ENCODE results near the gene CTNND2. TPM values are rescaled to one million over a fixed set of nuclear protein-coding genes. Genes with fewer than 3 reads are reported as not detected.

The CTNND2 gene
- total and polyA plus RNA-seq, 5 donors from 2014 or later = not detected

- Mint-ChIP-seq H3K4me3 (no peak overlapping the region), H3K4me1 (no peaks in the 10 kb centered on the region), H3K27ac (no peak overlapping the region), H3K9me3 (peaks cover 0 to 5% (median 0%) of the 10 kb centered on the region in 7 donors), H3K27me3 (no peaks in the 10 kb centered on the region), H3K36me3 (no peaks in the 10 kb centered on the region)
- ATAC-seq (ENCODE audit: low read depth in 2 of 2) = no peak
- Histone ChIP-seq H3K4me1 (ENCODE audit: control insufficient read depth, insufficient read depth, low read length, poor library complexity, severe bottlenecking) (no peaks in the 10 kb centered on the region), H3K27me3 (ENCODE audit: control insufficient read depth, insufficient read depth, low read length) (no peaks in the 10 kb centered on the region), H3K9me3 (ENCODE audit: control insufficient read depth in 2 of 2, low read length in 2 of 2) (no peaks in the 10 kb centered on the region), H3K4me3 (ENCODE audit: low read depth, low read length) (no peak overlapping the region), H3K27ac (ENCODE audit: insufficient read depth, low read length, poor library complexity, severe bottlenecking) (no peak overlapping the region), H3K36me3 (ENCODE audit: control insufficient read depth, insufficient read depth, low read length) (no peaks in the 10 kb centered on the region)
- no peak for DNase-seq
These were observed 634.7 kb downstream of the CTNND2 start for GRCh38 chr5:11269515-11269914.

- Histone ChIP-seq H3K27me3 (ENCODE audit: control insufficient read depth, insufficient read depth, low read length) (no peaks in the 10 kb centered on the region), H3K36me3 (ENCODE audit: control insufficient read depth, insufficient read depth, low read length) (no peaks in the 10 kb centered on the region), H3K27ac (ENCODE audit: insufficient read depth, low read length, poor library complexity, severe bottlenecking) (no peak overlapping the region), H3K4me1 (ENCODE audit: control insufficient read depth, insufficient read depth, low read length, poor library complexity, severe bottlenecking) (no peaks in the 10 kb centered on the region), H3K9me3 (ENCODE audit: control insufficient read depth in 2 of 2, low read length in 2 of 2) (no peaks in the 10 kb centered on the region), H3K4me3 (ENCODE audit: low read depth, low read length) (no peak overlapping the region)
- peaks cover 0 to under 1% (median 0%) of the 10 kb centered on the region in 7 donors for H3K9me3 Mint-ChIP-seq
- no peak overlapping the region for H3K27ac Mint-ChIP-seq
- DNase-seq (no peak), ATAC-seq (ENCODE audit: low read depth in 2 of 2) (no peak)
- H3K36me3 Mint-ChIP-seq = no peaks in the 10 kb centered on the region
- H3K4me1 Mint-ChIP-seq = no peaks in the 10 kb centered on the region
- H3K27me3 Mint-ChIP-seq = no peaks in the 10 kb centered on the region
- H3K4me3 Mint-ChIP-seq = no peak overlapping the region
These were observed 635.4 kb downstream of the CTNND2 start for GRCh38 chr5:11268891-11269290.

GRCh38 chr5:11266331-11266730 lies 637.9 kb downstream of the CTNND2 start:
- Mint-ChIP-seq H3K27ac (no peak overlapping the region), H3K36me3 (no peaks in the 10 kb centered on the region), H3K9me3 (peaks cover 0 to 2% (median 0%) of the 10 kb centered on the region in 7 donors), H3K27me3 (no peaks in the 10 kb centered on the region), H3K4me1 (no peaks in the 10 kb centered on the region), H3K4me3 (no peak overlapping the region)
- Histone ChIP-seq H3K27ac (ENCODE audit: insufficient read depth, low read length, poor library complexity, severe bottlenecking) (no peak overlapping the region), H3K36me3 (ENCODE audit: control insufficient read depth, insufficient read depth, low read length) (no peaks in the 10 kb centered on the region), H3K4me3 (ENCODE audit: low read depth, low read length) (no peak overlapping the region), H3K4me1 (ENCODE audit: control insufficient read depth, insufficient read depth, low read length, poor library complexity, severe bottlenecking) (no peaks in the 10 kb centered on the region), H3K9me3 (ENCODE audit: control insufficient read depth in 2 of 2, low read length in 2 of 2) (no peaks in the 10 kb centered on the region), H3K27me3 (ENCODE audit: control insufficient read depth, insufficient read depth, low read length) (no peaks in the 10 kb centered on the region)
- ATAC-seq (ENCODE audit: low read depth in 2 of 2) (no peak), DNase-seq (no peak)

GRCh38 chr5:11261241-11261640 lies 643.0 kb downstream of the CTNND2 start:
- ATAC-seq (ENCODE audit: low read depth in 2 of 2) = no peak
- no peaks in the 10 kb centered on the region for H3K36me3 ChIP-seq (ENCODE audit: control insufficient read depth, insufficient read depth, low read length)
- H3K36me3 Mint-ChIP-seq = no peaks in the 10 kb centered on the region
- H3K27me3 ChIP-seq (ENCODE audit: control insufficient read depth, insufficient read depth, low read length) = no peaks in the 10 kb centered on the region
- H3K27ac Mint-ChIP-seq = no peak overlapping the region
- DNase-seq = no peak
- H3K9me3 Mint-ChIP-seq = peaks cover 0 to 2% (median 0%) of the 10 kb centered on the region in 7 donors
- H3K27me3 Mint-ChIP-seq = no peaks in the 10 kb centered on the region
- no peaks in the 10 kb centered on the region for H3K9me3 ChIP-seq (ENCODE audit: control insufficient read depth in 2 of 2, low read length in 2 of 2)
- H3K4me3 Mint-ChIP-seq = no peak overlapping the region
- H3K4me1 Mint-ChIP-seq = no peaks in the 10 kb centered on the region
- H3K27ac ChIP-seq (ENCODE audit: insufficient read depth, low read length, poor library complexity, severe bottlenecking) = no peak overlapping the region
- no peaks in the 10 kb centered on the region for H3K4me1 ChIP-seq (ENCODE audit: control insufficient read depth, insufficient read depth, low read length, poor library complexity, severe bottlenecking)
- H3K4me3 ChIP-seq (ENCODE audit: low read depth, low read length) = no peak overlapping the region

DNA sequence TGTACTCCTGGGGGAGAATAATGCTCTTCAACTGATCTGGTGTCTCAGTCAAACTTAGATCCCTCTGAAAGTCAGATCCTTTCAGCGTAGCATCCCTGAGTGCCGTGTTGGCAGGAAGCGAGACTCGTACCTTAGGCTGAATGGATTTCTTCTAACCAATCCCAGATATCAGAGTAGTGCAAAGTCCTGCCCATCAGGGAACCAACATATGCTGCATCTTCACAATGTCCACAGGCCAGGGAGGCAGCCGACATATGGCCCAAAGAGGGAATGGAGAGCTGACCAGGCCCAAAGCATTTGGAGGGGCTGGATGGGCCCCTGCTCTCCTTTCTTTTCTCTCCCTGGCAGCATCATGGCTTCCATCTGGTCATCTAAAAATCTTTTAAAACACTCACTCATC lies 646.2 kb downstream of the CTNND2 start:
- no peak overlapping the region for H3K27ac Mint-ChIP-seq
- no peaks in the 10 kb centered on the region for H3K4me1 Mint-ChIP-seq
- Histone ChIP-seq H3K9me3 (ENCODE audit: control insufficient read depth in 2 of 2, low read length in 2 of 2) (no peaks in the 10 kb centered on the region), H3K36me3 (ENCODE audit: control insufficient read depth, insufficient read depth, low read length) (no peaks in the 10 kb centered on the region), H3K27me3 (ENCODE audit: control insufficient read depth, insufficient read depth, low read length) (no peaks in the 10 kb centered on the region), H3K4me1 (ENCODE audit: control insufficient read depth, insufficient read depth, low read length, poor library complexity, severe bottlenecking) (no peaks in the 10 kb centered on the region), H3K27ac (ENCODE audit: insufficient read depth, low read length, poor library complexity, severe bottlenecking) (no peak overlapping the region), H3K4me3 (ENCODE audit: low read depth, low read length) (no peak overlapping the region)
- H3K4me3 Mint-ChIP-seq = no peak overlapping the region
- ATAC-seq (ENCODE audit: low read depth in 2 of 2) (no peak), DNase-seq (no peak)
- no peaks in the 10 kb centered on the region for H3K27me3 Mint-ChIP-seq
- H3K36me3 Mint-ChIP-seq = no peaks in the 10 kb centered on the region
- H3K9me3 Mint-ChIP-seq = peaks cover 0 to 2% (median 0%) of the 10 kb centered on the region in 7 donors

GRCh38 chr5:11252523-11252922 lies 651.7 kb downstream of the CTNND2 start:
- peaks cover 2% of the 10 kb centered on the region for H3K27me3 ChIP-seq (ENCODE audit: control insufficient read depth, insufficient read depth, low read length)
- Mint-ChIP-seq H3K27me3 (peaks cover 4% of the 10 kb centered on the region), H3K4me3 (no peak overlapping the region), H3K4me1 (no peaks in the 10 kb centered on the region), H3K27ac (no peak overlapping the region), H3K36me3 (no peaks in the 10 kb centered on the region), H3K9me3 (peaks cover 0 to 2% (median 0%) of the 10 kb centered on the region in 7 donors)
- H3K9me3 ChIP-seq (ENCODE audit: control insufficient read depth in 2 of 2, low read length in 2 of 2) = no peaks in the 10 kb centered on the region
- H3K4me3 ChIP-seq (ENCODE audit: low read depth, low read length) = no peak overlapping the region
- no peak for ATAC-seq (ENCODE audit: low read depth in 2 of 2)
- H3K36me3 ChIP-seq (ENCODE audit: control insufficient read depth, insufficient read depth, low read length) = no peaks in the 10 kb centered on the region
- no peak overlapping the region for H3K27ac ChIP-seq (ENCODE audit: insufficient read depth, low read length, poor library complexity, severe bottlenecking)
- DNase-seq = no peak
- no peaks in the 10 kb centered on the region for H3K4me1 ChIP-seq (ENCODE audit: control insufficient read depth, insufficient read depth, low read length, poor library complexity, severe bottlenecking)

GRCh38 chr5:11252075-11252474 lies 652.2 kb downstream of the CTNND2 start:
- Histone ChIP-seq H3K9me3 (ENCODE audit: control insufficient read depth in 2 of 2, low read length in 2 of 2) (no peaks in the 10 kb centered on the region), H3K36me3 (ENCODE audit: control insufficient read depth, insufficient read depth, low read length) (no peaks in the 10 kb centered on the region), H3K27ac (ENCODE audit: insufficient read depth, low read length, poor library complexity, severe bottlenecking) (no peak overlapping the region), H3K27me3 (ENCODE audit: control insufficient read depth, insufficient read depth, low read length) (peaks cover 2% of the 10 kb centered on the region), H3K4me1 (ENCODE audit: control insufficient read depth, insufficient read depth, low read length, poor library complexity, severe bottlenecking) (no peaks in the 10 kb centered on the region), H3K4me3 (ENCODE audit: low read depth, low read length) (no peak overlapping the region)
- Mint-ChIP-seq H3K9me3 (peaks cover 0 to 2% (median 0%) of the 10 kb centered on the region in 7 donors), H3K4me1 (no peaks in the 10 kb centered on the region), H3K27ac (no peak overlapping the region), H3K27me3 (peaks cover 4% of the 10 kb centered on the region), H3K36me3 (no peaks in the 10 kb centered on the region), H3K4me3 (no peak overlapping the region)
- ATAC-seq (ENCODE audit: low read depth in 2 of 2) (no peak), DNase-seq (no peak)

GRCh38 chr5:11251247-11251646 lies 653.0 kb downstream of the CTNND2 start:
- DNase-seq = no peak
- Mint-ChIP-seq H3K4me1 (no peaks in the 10 kb centered on the region), H3K4me3 (no peak overlapping the region), H3K27me3 (peaks cover 4% of the 10 kb centered on the region), H3K9me3 (peaks cover 0 to 2% (median 0%) of the 10 kb centered on the region in 7 donors), H3K36me3 (no peaks in the 10 kb centered on the region), H3K27ac (no peak overlapping the region)
- H3K4me1 ChIP-seq (ENCODE audit: control insufficient read depth, insufficient read depth, low read length, poor library complexity, severe bottlenecking) = no peaks in the 10 kb centered on the region
- no peak overlapping the region for H3K27ac ChIP-seq (ENCODE audit: insufficient read depth, low read length, poor library complexity, severe bottlenecking)
- no peak overlapping the region for H3K4me3 ChIP-seq (ENCODE audit: low read depth, low read length)
- no peaks in the 10 kb centered on the region for H3K36me3 ChIP-seq (ENCODE audit: control insufficient read depth, insufficient read depth, low read length)
- no peak for ATAC-seq (ENCODE audit: low read depth in 2 of 2)
- H3K9me3 ChIP-seq (ENCODE audit: control insufficient read depth in 2 of 2, low read length in 2 of 2) = no peaks in the 10 kb centered on the region
- H3K27me3 ChIP-seq (ENCODE audit: control insufficient read depth, insufficient read depth, low read length) = peaks cover 2% of the 10 kb centered on the region
